Vagina (tissue), 2 donors: ENCODE data around the gene ADCY9.

ENCODE experiments used
- POLR2A ChIP-seq, 2 donors: fragments of 450-650 bp; IDR thresholded peaks; one replicate each; pipeline ENCODE4 v1.6.1; 2017; ENCODE audit warnings: antibody characterized with exemption in 2 of 2, mild to moderate bottlenecking in 2 of 2, moderate library complexity in 2 of 2
- POLR2AphosphoS5 ChIP-seq, 2 donors: sonication (generic); formaldehyde crosslinking; IDR thresholded peaks; one replicate each; pipeline ENCODE4 v1.9.0; 2017; ENCODE audit warnings: antibody characterized with exemption in 2 of 2, mild to moderate bottlenecking in 2 of 2, low read depth in 1 of 2; ENCODE audit not compliant: insufficient read depth in 1 of 2
- TF ChIP-seq, protein P1 (sequence below), 3 experiments: fragments of 450-650 bp in 2 of 3; fragments of 200-600 bp in 1 of 3; sonication (generic) in 1 of 3; IDR thresholded peaks; one replicate each; pipeline ENCODE4 v1.5.1; 2017 to 2019; ENCODE audit warnings: antibody characterized with exemption in 3 of 3, mild to moderate bottlenecking in 2 of 3, moderate library complexity in 2 of 3

DNA sequence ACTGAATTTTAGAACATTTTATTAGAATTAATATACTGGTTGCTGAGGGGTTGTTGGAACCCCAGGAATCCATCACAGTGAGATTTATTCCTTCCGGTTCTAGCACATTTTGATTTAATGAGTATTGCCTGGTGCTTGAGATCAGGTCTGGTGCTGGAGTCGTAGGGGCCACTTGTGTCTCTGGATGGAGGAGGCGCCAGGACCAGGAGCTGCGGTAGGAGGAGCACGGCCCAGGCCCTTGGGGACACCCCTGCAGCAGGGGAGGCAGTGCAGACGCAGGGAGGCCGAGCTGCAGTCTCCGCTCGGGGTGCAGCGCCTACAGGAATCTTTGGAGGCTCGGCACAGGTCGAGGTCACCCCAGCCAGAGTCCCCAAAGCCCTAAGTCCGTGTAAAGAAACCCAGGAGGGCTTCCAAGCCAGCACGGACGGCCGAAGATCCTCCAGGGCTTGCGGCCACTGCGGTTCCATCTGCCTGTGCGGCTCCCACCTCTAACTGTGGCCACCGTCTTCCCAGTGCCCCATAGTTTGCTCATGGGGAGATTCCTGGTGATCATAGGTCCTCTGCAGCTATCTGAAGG lies 169.6 kb downstream of the ADCY9 start:
- TF ChIP-seq, protein P1, sequence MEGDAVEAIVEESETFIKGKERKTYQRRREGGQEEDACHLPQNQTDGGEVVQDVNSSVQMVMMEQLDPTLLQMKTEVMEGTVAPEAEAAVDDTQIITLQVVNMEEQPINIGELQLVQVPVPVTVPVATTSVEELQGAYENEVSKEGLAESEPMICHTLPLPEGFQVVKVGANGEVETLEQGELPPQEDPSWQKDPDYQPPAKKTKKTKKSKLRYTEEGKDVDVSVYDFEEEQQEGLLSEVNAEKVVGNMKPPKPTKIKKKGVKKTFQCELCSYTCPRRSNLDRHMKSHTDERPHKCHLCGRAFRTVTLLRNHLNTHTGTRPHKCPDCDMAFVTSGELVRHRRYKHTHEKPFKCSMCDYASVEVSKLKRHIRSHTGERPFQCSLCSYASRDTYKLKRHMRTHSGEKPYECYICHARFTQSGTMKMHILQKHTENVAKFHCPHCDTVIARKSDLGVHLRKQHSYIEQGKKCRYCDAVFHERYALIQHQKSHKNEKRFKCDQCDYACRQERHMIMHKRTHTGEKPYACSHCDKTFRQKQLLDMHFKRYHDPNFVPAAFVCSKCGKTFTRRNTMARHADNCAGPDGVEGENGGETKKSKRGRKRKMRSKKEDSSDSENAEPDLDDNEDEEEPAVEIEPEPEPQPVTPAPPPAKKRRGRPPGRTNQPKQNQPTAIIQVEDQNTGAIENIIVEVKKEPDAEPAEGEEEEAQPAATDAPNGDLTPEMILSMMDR (IDR thresholded peaks at IDR 0.05): no peak
- no peak for TF ChIP-seq POLR2A (IDR thresholded peaks at IDR 0.05)
- no peak for TF ChIP-seq POLR2AphosphoS5 (IDR thresholded peaks at IDR 0.05; ENCODE audit: insufficient read depth in 1 of 2, low read depth in 1 of 2)
